Brain pericyte (primary cell): Measurements from ENCODE around the gene C2orf69.
A peak's percentile ranks its signal among the peaks of the same experiment; 100 is the strongest.
"Not testable (repeated sequence)": the region's sequence is repeated elsewhere in the genome, so short reads cannot be mapped to it uniquely, and the experiment has no call there.

ENCODE experiments used
- DNase-seq: peaks from one replicate; pipeline ENCODE4 v3.0.0-alpha.2; 2012; ENCODE audit warnings: low read depth, low spot score

C2orf69 gene

GRCh38 chr2:199911052-199911876 lies at the start of gene C2orf69:
Gene C2orf69 (plus strand): TSS chr2:199911293. CDS start chr2:199911439, 146 bp downstream.
- peak; percentile 90 for DNase-seq

- DNase-seq = no peak
Observed at GRCh38 chr2:199862788-199863187, 48.3 kb upstream of the C2orf69 start.

GRCh38 chr2:199865905-199866304 lies 45.2 kb upstream of the C2orf69 start:
- DNase-seq = no peak

GRCh38 chr2:199868431-199869226 lies 42.5 kb upstream of the C2orf69 start:
- no peak for DNase-seq

GRCh38 chr2:199869227-199869541 lies 41.9 kb upstream of the C2orf69 start:
- DNase-seq = no peak

GRCh38 chr2:199869653-199870052 lies 41.4 kb upstream of the C2orf69 start:
- DNase-seq = no peak

GRCh38 chr2:199870581-199870980 lies 40.5 kb upstream of the C2orf69 start:
- DNase-seq = no peak

- no peak for DNase-seq
Observed at GRCh38 chr2:199874209-199874608, 36.9 kb upstream of the C2orf69 start.

GRCh38 chr2:199875400-199875799 lies 35.7 kb upstream of the C2orf69 start:
- no peak for DNase-seq

GRCh38 chr2:199882667-199883066 lies 28.4 kb upstream of the C2orf69 start:
- DNase-seq = no peak

GRCh38 chr2:199883474-199884212 lies 27.4 kb upstream of the C2orf69 start:
- no peak for DNase-seq

GRCh38 chr2:199895406-199895805 lies 15.7 kb upstream of the C2orf69 start:
- DNase-seq = no peak

- DNase-seq = no peak
Observed at GRCh38 chr2:199896617-199897016, 14.5 kb upstream of the C2orf69 start.

- no peak for DNase-seq
Observed at GRCh38 chr2:199901942-199902341, 9.2 kb upstream of the C2orf69 start.

GRCh38 chr2:199902486-199903110 lies 8.5 kb upstream of the C2orf69 start:
- DNase-seq = no peak

- no peak for DNase-seq
Observed at GRCh38 chr2:199903111-199903510, 8.0 kb upstream of the C2orf69 start.

GRCh38 chr2:199907008-199907714 lies 3.9 kb upstream of the C2orf69 start:
- no peak for DNase-seq

GRCh38 chr2:199910338-199911051 lies 598 bp upstream of the C2orf69 start:
- no peak for DNase-seq

GRCh38 chr2:199911877-199912161 lies 726 bp downstream of the C2orf69 start:
- DNase-seq = no peak

- not testable (repeated sequence) for DNase-seq
Observed at GRCh38 chr2:199912553-199913114, 1.5 kb downstream of the C2orf69 start.
